H1 (cell line): ENCODE results near the gene CYB561. TPM values are rescaled to one million over a fixed set of nuclear protein-coding genes. Genes with fewer than 3 reads are reported as not detected.

ENCODE experiments used
- CHD2 ChIP-seq: IDR thresholded peaks from 2 replicates; pipeline ENCODE4 v1.6.1; 2012; ENCODE audit warnings: low read length, improper control_type of control experiment
- GTF2F1 ChIP-seq: IDR thresholded peaks from 2 replicates; pipeline ENCODE4 v1.6.1; 2012; ENCODE audit warnings: low read depth, low read length, improper control_type of control experiment, borderline replicate concordance
- RNF2 ChIP-seq: fragments of 200-900, 300-1000 bp; sonication (generic); IDR thresholded peaks from 2 replicates; pipeline ENCODE4 v1.7.1; 2016; ENCODE audit warnings: borderline replicate concordance, low read depth, mild to moderate bottlenecking, antibody characterized with exemption, low read length; ENCODE audit not compliant: poor library complexity, severe bottlenecking; ENCODE audit errors: missing control alignments
- SIRT6 ChIP-seq: IDR thresholded peaks from one replicate; pipeline ENCODE4 v1.7.1; 2012; ENCODE audit warnings: low read length, inconsistent platforms
- YY1 ChIP-seq: IDR thresholded peaks from 2 replicates; pipeline ENCODE4 v1.6.1; 2011; ENCODE audit warnings: low read depth, mild to moderate bottlenecking, low read length
- polyA plus RNA-seq, 7 experiments: library from polyadenylated mRNA; depleted of rRNA in 3 of 7; stranded (reverse) in 5 of 7; unstranded in 2 of 7; fragments of >200 nt in 5 of 7; fragments of 200-250 nt in 2 of 7; gene quantifications; 1 replicate in 5 of 7; 2 replicates in 1 of 7; 4 replicates in 1 of 7; pipeline versions ENCODE4 v1.2.1 to v1.2.3, GENCODE V29; 2011 to 2013; ENCODE audit warnings: missing spikeins in 2 of 7, mixed read lengths in 2 of 7
- total RNA-seq: library from RNA; stranded (reverse); fragmentation: NEBNext Ultra II Directional; extraction: Animal tissue kit (Norgen Biotek cat#: 25700); gene quantifications from 2 replicates; pipeline ENCODE4 v1.2.1, GENCODE V29; 2021
- TF ChIP-seq, protein P1 (sequence below), 3 experiments: IDR thresholded peaks; 1 replicate in 2 of 3; 2 replicates in 1 of 3; pipeline versions ENCODE4 v1.5.1 to v1.6.1; 2011; ENCODE audit warnings: low read length in 3 of 3, mild to moderate bottlenecking in 3 of 3, inconsistent platforms in 2 of 3, low read depth in 1 of 3, moderate library complexity in 1 of 3; ENCODE audit not compliant: insufficient read depth in 1 of 3; ENCODE audit errors: control extremely low read depth in 1 of 3
- TF ChIP-seq, protein P2 (sequence below): IDR thresholded peaks from 2 replicates; pipeline ENCODE4 v1.6.1; 2012; ENCODE audit warnings: inconsistent platforms

Gene CYB561
- total and polyA plus RNA-seq, 2 of the 8 experiments (the other 6 are each of a cell fraction or from before 2014, with no cell fraction given) = 19.7 to 23.4 TPM

DNA sequence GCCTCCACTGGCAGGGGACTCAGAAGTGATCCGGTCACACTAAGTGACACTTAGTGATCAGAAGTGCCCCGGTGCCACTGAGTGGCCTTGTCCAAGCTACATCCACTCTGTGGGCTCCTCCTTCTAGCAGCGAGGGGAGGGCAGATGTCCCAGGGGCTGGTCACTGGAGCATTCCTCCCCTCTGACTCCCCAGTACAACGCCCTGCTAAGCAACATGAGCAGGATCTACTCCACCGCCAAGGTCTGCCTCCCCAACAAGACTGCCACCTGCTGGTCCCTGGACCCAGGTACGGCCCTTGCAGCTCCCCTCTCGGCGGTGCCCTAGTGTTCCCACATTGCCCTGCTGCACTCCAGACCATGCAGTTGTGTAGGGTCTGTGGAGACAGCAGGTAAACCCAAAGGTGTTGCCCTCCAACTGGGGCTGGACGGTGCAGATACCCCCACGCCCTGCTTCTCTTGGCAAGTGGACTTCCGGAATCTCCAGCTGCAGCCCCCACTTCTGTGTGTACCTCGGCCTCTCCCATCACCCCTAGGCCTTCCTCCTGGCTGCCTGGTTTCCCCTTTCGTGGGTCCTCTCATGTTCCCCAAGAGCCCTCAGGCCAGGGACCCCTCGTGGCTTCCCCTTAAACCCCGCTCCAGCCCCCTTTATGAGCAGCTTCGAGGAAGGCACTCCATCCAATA lies 32.8 kb upstream of the CYB561 start (continued):
- TF ChIP-seq, protein P1, sequence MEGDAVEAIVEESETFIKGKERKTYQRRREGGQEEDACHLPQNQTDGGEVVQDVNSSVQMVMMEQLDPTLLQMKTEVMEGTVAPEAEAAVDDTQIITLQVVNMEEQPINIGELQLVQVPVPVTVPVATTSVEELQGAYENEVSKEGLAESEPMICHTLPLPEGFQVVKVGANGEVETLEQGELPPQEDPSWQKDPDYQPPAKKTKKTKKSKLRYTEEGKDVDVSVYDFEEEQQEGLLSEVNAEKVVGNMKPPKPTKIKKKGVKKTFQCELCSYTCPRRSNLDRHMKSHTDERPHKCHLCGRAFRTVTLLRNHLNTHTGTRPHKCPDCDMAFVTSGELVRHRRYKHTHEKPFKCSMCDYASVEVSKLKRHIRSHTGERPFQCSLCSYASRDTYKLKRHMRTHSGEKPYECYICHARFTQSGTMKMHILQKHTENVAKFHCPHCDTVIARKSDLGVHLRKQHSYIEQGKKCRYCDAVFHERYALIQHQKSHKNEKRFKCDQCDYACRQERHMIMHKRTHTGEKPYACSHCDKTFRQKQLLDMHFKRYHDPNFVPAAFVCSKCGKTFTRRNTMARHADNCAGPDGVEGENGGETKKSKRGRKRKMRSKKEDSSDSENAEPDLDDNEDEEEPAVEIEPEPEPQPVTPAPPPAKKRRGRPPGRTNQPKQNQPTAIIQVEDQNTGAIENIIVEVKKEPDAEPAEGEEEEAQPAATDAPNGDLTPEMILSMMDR (IDR thresholded peaks at IDR 0.05; ENCODE audit: control extremely low read depth in 1 of 3, insufficient read depth in 1 of 3, low read depth in 1 of 3, low read length in 3 of 3) = peak; percentile 96 to 99 (median 98)
- TF ChIP-seq RNF2 (no peak), CHD2 (0 out of 2 replicates have a peak, but pooled peaks have one; percentile 30), YY1 (no peak), GTF2F1 (no peak), SIRT6 (no peak)
- TF ChIP-seq, protein P2, sequence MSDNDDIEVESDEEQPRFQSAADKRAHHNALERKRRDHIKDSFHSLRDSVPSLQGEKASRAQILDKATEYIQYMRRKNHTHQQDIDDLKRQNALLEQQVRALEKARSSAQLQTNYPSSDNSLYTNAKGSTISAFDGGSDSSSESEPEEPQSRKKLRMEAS = peak; percentile 34; the same call in 1 of the 2 replicates
